ENCODE results near the gene GATC. TPM values are rescaled to one million over a fixed set of nuclear protein-coding genes. Genes with fewer than 3 reads are reported as not detected.

GATC gene
- total RNA-seq, 1 donor from 2014 or later = 15.5 TPM

- DNase-seq (ENCODE audit: extremely low spot score in 2 of 2) = no peak
- no peak for TF ChIP-seq POLR2A (IDR thresholded peaks at IDR 0.05)
- no peak for TF ChIP-seq POLR2AphosphoS5 (IDR thresholded peaks at IDR 0.05; ENCODE audit: insufficient read depth in 1 of 2, low read depth in 1 of 2)
- TF ChIP-seq CTCF (IDR thresholded peaks at IDR 0.05) = no peak
- Histone ChIP-seq H3K36me3 (peaks cover 0 to 41% of the 10 kb centered on the region in 2 donors), H3K4me3 (no peak overlapping the region), H3K4me1 (no peaks in the 10 kb centered on the region), H3K27ac (no peak overlapping the region), H3K9me3 (no peaks in the 10 kb centered on the region), H3K27me3 (no peaks in the 10 kb centered on the region)
- intact Hi-C loops (cut with DNase I) = no loop called here
Observed at GRCh38 chr12:120455302-120455701, 9.1 kb downstream of the GATC start.

GRCh38 chr12:120457133-120457532, 10.9 kb downstream of the GATC start:
- no peaks in the 10 kb centered on the region for H3K4me1 ChIP-seq
- no peak for TF ChIP-seq POLR2AphosphoS5 (IDR thresholded peaks at IDR 0.05; ENCODE audit: insufficient read depth in 1 of 2, low read depth in 1 of 2)
- TF ChIP-seq CTCF (IDR thresholded peaks at IDR 0.05) = no peak
- no peak for TF ChIP-seq POLR2A (IDR thresholded peaks at IDR 0.05)
- no peaks in the 10 kb centered on the region for H3K9me3 ChIP-seq
- no peaks in the 10 kb centered on the region for H3K27me3 ChIP-seq
- intact Hi-C loops (cut with DNase I) = no loop called here
- H3K27ac ChIP-seq = no peak overlapping the region
- peaks cover 0 to 59% of the 10 kb centered on the region in 2 donors for H3K36me3 ChIP-seq
- H3K4me3 ChIP-seq = no peak overlapping the region
- no peak for DNase-seq (ENCODE audit: extremely low spot score in 2 of 2)

GRCh38 chr12:120460157-120460556, 13.9 kb downstream of the GATC start:
- TF ChIP-seq POLR2A (IDR thresholded peaks at IDR 0.05) (no peak), POLR2AphosphoS5 (IDR thresholded peaks at IDR 0.05; ENCODE audit: insufficient read depth in 1 of 2, low read depth in 1 of 2) (no peak), CTCF (IDR thresholded peaks at IDR 0.05) (no peak)
- no peak for DNase-seq (ENCODE audit: extremely low spot score in 2 of 2)
- H3K27ac ChIP-seq = no peak overlapping the region
- H3K27me3 ChIP-seq = no peaks in the 10 kb centered on the region
- no peaks in the 10 kb centered on the region for H3K9me3 ChIP-seq
- peaks cover 0 to 89% of the 10 kb centered on the region in 2 donors for H3K36me3 ChIP-seq
- H3K4me3 ChIP-seq = no peak overlapping the region
- intact Hi-C loops (cut with DNase I) = no loop called here
- H3K4me1 ChIP-seq = no peaks in the 10 kb centered on the region

- TF ChIP-seq CTCF (IDR thresholded peaks at IDR 0.05) (no peak), POLR2AphosphoS5 (IDR thresholded peaks at IDR 0.05; ENCODE audit: insufficient read depth in 1 of 2, low read depth in 1 of 2) (no peak), POLR2A (IDR thresholded peaks at IDR 0.05) (no peak)
- H3K9me3 ChIP-seq = no peaks in the 10 kb centered on the region
- peaks cover 12% of the 10 kb centered on the region for H3K4me1 ChIP-seq
- no peak for DNase-seq (ENCODE audit: extremely low spot score in 2 of 2)
- H3K36me3 ChIP-seq = peaks cover 0 to 79% of the 10 kb centered on the region in 2 donors
- intact Hi-C loops (cut with DNase I) = no loop called here
- no peaks in the 10 kb centered on the region for H3K27me3 ChIP-seq
- no peak overlapping the region for H3K4me3 ChIP-seq
- no peak overlapping the region for H3K27ac ChIP-seq
Observed at GRCh38 chr12:120462099-120462640, 15.9 kb downstream of the GATC start.

- no peaks in the 10 kb centered on the region for H3K27me3 ChIP-seq
- H3K4me3 ChIP-seq = no peak overlapping the region
- no peaks in the 10 kb centered on the region for H3K9me3 ChIP-seq
- DNase-seq (ENCODE audit: extremely low spot score in 2 of 2) = no peak
- no peak overlapping the region for H3K27ac ChIP-seq
- peaks cover 0 to 64% of the 10 kb centered on the region in 2 donors for H3K36me3 ChIP-seq
- intact Hi-C loops (cut with DNase I) = no loop called here
- H3K4me1 ChIP-seq = peaks cover 26% of the 10 kb centered on the region
- no peak for TF ChIP-seq POLR2AphosphoS5 (IDR thresholded peaks at IDR 0.05; ENCODE audit: insufficient read depth in 1 of 2, low read depth in 1 of 2)
- no peak for TF ChIP-seq POLR2A (IDR thresholded peaks at IDR 0.05)
- no peak for TF ChIP-seq CTCF (IDR thresholded peaks at IDR 0.05)
Observed at GRCh38 chr12:120463712-120464111, 17.5 kb downstream of the GATC start.
